ENCODE measurements around the gene FBN1.

DNA sequence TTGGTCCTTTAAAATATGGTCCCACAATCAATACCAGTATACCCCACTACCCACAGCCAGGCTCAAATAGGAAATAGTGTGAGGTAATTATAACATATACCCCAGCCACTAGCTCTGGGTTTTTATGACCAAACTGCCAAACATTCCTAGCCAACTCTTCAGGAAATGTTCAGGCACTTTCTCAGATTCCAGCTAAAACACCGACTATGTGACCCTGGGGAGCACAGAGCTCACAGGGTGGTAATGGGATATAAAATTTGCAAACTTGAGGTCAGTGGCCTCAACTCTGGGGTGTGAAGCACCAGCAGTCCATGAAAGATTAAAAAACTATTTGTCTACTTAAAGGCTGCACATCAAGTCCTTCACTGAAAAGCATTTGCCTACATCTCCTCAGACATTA lies 12.9 kb downstream of the FBN1 start:
- TF ChIP-seq, protein P1, sequence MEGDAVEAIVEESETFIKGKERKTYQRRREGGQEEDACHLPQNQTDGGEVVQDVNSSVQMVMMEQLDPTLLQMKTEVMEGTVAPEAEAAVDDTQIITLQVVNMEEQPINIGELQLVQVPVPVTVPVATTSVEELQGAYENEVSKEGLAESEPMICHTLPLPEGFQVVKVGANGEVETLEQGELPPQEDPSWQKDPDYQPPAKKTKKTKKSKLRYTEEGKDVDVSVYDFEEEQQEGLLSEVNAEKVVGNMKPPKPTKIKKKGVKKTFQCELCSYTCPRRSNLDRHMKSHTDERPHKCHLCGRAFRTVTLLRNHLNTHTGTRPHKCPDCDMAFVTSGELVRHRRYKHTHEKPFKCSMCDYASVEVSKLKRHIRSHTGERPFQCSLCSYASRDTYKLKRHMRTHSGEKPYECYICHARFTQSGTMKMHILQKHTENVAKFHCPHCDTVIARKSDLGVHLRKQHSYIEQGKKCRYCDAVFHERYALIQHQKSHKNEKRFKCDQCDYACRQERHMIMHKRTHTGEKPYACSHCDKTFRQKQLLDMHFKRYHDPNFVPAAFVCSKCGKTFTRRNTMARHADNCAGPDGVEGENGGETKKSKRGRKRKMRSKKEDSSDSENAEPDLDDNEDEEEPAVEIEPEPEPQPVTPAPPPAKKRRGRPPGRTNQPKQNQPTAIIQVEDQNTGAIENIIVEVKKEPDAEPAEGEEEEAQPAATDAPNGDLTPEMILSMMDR (IDR thresholded peaks at IDR 0.05) = no peak
- TF ChIP-seq POLR2AphosphoS5 (IDR thresholded peaks at IDR 0.05) (no peak), POLR2A (IDR thresholded peaks at IDR 0.05) (no peak)
